HG03097 (cell line): ENCODE results near the gene EHBP1L1.
"Not testable (repeated sequence)": the region's sequence is repeated elsewhere in the genome, so short reads cannot be mapped to it uniquely, and the experiment has no call there.

Source experiments
- ATAC-seq: cut with Tn5 transposase; IDR thresholded peaks from one replicate; pipeline ENCODE4 v1.9.1; 2021; ENCODE audit not compliant: unreplicated experiment, low FRiP score

The EHBP1L1 gene

GRCh38 chr11:65560555-65561418 lies 15.1 kb upstream of the EHBP1L1 start:
- ATAC-seq, result no peak

- no peak for ATAC-seq
These were observed 13.8 kb upstream of the EHBP1L1 start for GRCh38 chr11:65562020-65562419.

GRCh38 chr11:65562788-65563187 lies 13.1 kb upstream of the EHBP1L1 start:
- no peak for ATAC-seq

DNA sequence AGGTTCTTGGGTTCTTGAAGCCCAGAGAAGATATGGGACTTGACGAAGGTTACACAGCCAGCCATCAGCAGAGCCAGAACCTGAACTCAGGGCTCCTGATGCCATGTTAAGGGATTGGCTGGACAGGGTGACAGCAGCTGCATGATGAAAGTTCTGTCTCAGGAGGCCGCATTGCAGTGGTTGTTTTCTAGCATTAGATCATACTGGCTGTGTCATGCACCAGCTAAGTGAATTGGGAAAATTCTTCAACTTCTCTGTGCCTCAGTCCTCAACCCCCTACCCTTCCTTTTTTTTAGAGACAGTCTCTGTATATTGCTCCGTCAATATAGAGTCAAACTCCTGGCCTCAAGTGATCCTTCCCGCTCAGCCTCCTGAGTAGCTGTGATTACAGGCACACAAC lies 12.3 kb upstream of the EHBP1L1 start:
- ATAC-seq, result no peak

DNA sequence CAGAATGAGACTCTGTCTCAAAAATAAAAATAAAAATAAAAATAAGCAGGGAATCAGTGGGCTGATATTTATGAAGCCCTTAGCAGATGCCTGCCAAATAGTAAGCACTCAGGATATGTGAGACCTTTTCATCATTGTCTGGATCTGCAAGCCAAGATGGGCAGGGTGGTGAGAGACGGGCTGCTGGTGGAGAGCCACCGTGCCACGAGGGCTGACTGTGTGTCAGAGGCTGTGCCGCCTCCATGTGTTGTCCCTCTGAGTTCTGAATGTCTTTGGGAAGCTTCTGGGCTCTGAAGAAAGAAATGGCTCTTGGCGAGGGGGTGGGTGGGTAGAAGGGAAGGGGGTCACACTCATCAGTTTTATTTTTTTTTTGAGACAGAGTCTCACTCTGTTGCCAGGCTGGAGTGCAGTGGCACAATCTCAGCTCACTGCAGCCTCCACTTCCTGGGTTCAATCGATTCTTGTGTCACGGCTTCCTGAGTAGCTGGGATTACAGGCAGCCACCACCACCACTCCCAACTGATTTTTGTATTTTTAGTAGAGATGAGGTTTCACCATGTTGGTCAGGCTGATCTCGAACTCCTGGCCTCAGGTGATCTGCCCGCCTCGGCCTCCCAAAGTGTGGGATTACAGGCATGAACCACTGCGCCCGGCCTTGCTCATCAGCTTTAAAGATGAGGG lies 10.8 kb upstream of the EHBP1L1 start:
- ATAC-seq, result not testable (repeated sequence)

DNA sequence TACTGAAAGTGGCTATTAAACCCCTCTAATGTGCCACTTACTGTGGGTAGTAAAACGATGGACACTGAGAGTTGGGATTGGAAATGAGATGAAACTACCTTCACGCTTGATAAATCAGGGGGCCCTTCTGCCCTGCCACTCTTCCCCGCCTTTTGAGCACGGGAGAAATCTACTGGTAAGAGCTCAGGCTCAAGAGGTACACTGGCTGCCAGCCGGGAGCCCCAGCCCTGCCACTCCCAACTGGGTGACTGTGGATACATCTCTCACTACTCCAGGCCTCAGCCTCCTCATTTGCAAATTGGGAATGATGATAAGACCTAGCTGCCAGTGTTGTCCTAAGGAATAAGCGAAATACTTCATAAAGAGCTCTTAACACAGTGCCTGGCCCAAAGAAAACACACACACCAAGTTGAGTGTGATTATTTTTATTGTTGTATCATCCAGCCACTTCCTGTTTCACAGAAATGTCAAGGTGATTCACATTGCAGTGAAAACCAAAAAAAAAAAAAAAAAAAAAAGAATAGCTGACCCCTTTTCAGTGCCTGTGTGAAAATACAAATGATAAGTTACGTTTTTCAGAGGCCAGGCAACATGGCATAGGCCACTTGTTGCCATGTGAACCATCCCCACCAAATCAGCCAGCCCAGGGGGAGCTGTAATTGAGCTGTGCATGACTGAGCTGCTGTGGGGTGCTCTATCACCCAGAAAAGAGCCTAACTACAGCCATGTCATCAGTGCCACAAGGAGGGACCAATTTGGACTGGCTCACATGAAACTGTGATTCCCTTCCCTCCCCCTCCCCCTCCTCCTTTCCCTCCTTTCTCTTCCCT lies 10.0 kb upstream of the EHBP1L1 start:
- no peak for ATAC-seq

- ATAC-seq, result peak; percentile 0
These were observed 6.5 kb upstream of the EHBP1L1 start for GRCh38 chr11:65569164-65569972.

DNA sequence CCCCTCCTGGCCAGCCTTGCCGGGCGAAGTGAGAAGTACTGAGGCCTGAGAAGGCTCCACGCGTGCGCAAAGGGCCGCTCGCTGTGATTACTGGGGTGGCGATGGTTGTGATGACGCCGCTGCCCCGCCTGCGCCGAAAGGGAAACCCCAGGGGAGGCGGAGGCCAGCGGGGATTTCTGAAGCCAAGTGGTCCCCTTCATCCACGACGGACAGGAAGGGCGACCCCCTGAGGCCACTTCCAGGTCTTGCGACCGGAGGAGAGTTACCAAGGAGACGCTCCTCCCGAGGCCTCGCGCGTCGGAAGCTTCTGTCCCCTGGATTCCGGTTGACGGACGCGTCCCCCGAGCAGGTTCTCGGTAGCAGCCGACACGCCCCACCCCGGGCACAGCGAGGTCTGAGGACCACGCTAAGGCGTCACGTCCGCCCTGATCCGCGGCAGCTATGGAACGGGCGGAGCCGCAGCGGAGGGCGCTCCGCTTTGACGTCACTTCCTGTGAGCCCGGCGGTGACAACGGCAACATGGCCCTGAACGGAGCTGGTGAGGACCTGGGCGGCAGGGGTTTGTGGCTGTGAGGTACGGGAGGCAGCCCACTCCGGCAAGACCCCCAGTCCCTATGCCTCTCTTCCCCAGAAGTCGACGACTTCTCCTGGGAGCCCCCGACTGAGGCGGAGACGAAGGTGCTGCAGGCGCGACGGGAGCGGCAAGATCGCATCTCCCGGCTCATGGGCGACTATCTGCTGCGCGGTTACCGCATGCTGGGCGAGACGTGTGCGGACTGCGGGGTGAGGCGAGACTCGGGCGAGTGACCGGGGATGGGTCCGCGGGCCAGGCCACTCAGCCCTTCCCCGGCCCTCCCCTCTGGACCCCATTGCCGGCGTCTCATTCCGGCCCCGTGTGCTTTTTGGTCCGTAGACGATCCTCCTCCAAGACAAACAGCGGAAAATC lies 5.6 kb upstream of the EHBP1L1 start, which contains the start of gene ZNRD2:
TSS of gene ZNRD2 (plus strand) at position 505 of the 946 bp plus-strand sequence. CDS start at position 520, 15 bp downstream.
- peak; percentile 56 for ATAC-seq

- ATAC-seq, result no peak
These were observed 4.4 kb upstream of the EHBP1L1 start for GRCh38 chr11:65571420-65571819.

DNA sequence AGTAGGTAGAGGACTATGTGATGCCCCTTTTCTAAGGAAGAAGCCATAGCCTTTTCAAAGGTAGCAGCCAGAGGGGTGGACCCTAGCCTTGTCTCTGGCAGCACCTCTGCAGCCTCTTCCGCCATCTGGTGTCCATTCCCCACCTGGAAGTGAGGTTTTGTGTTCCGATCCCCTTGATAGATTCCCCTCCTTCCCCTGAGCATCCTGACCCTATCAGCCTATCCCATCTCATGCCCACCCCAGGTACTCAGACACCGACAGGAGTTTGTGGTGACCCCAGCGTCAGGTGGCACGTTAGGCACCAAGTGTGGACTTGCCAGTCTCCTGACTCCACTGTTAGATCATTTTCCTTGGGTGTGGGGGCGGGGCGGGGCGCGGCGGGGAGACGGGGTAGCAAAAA lies 3.9 kb upstream of the EHBP1L1 start:
- ATAC-seq, result no peak

DNA sequence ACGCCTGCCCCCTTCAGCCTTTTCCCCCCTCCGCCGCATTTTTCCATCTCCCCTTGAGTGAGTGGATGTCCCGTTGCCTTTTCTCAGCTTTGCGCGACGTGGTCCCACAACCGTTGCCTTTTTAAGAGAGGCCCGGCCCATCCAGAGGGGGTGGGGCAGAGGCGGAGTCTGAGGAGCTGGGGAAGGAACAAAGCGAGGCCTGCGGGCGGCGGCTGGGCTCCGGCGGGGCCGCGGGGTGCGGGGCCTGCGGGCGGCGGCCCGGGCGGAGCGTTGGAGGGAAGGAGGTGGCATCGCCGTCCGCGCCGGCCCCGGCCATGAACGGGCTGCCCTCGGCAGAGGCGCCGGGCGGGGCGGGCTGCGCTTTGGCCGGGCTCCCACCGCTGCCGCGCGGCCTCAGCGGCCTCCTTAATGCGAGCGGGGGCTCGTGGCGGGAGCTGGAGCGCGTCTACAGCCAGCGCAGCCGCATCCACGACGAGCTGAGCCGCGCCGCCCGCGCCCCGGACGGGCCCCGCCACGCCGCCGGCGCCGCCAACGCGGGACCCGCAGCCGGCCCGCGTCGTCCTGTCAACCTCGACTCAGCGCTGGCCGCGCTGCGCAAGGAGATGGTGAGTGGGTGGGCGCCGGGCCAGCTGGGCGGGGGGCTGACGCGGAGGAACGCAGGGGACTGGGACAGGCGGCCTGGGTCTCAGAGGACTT lies 3.3 kb upstream of the EHBP1L1 start, which contains the start of gene FAM89B:
TSS of gene FAM89B (plus strand) at position 183 of the 696 bp plus-strand sequence. CDS start at position 315, 132 bp downstream.
- no peak for ATAC-seq

GRCh38 chr11:65573391-65574079 lies 2.3 kb upstream of the EHBP1L1 start:
- no peak for ATAC-seq

DNA sequence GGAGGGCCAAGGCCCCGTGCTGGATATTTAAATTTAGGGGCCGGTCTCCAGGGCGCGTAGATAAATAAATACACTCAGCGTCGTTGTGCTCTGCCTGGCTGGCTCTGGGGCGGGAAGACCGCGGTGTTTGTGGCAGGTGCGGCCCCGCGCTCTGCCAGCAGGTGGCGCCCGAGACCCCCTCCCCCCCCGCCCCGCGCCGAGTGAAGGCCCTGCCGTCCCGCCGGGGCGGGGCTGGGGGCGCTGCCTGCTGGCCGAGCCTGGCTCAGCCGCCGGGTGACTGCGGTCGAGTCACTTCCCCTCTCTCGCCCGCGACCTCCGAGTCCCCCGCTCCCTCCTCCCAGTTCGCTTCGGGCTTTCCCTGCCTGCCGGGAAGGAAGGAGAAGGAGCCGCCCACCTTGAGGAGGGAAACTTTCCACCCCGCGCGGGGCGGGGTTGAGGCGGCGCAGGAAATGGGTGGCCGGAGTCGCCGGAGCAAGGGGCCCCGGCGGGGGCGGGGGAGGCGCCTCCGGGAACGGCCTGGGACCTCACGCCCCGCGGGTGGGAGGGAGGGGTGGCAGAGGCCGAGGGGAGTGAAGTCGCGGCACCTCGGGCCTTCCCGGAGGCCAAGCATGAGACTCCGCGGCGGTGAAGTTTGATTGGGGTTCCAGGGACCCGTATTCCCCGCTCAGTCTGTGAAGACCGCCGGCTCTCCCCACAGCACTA lies 1.6 kb upstream of the EHBP1L1 start:
- peak; percentile 42 for ATAC-seq

- no peak for ATAC-seq
These were observed 864 bp upstream of the EHBP1L1 start for GRCh38 chr11:65574811-65575567.

DNA sequence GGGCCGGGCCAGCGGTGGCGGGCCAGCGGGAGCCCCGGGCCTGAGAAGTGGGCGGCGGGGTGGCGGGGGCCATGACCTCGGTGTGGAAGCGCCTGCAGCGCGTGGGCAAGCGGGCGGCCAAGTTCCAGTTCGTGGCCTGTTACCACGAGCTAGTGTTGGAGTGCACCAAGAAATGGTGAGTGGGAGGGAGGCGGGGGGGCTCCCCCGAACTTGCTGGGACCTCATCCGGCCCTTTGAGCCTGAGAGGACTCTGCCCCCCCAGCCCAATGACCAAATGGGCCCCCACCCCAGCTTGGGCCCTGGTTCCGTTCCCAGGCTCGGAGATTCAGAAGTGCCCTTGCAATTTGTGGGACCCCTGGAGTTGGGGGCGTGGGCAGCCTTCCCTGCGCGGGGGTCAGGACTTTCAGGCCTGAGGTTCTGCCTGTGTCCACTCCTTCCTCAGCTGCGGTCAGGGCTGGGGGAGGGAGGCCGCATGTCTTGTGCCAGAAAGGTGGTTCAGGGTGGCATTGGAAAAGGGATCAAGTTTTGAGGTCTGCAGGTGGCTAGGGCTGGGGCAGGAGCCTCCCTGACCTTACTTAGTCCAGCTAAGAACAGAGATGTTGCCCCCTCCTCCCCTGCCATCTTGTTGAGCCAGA lies 496 bp downstream of the EHBP1L1 start:
- no peak for ATAC-seq
